ENCODE measurements around the gene ACTG1. TPM values are rescaled to one million over a fixed set of nuclear protein-coding genes. Genes with fewer than 3 reads are reported as not detected.
A peak's percentile ranks its signal among the peaks of the same experiment; 100 is the strongest.

The ACTG1 gene
- polyA plus RNA-seq, 6 donors from 2014 or later, result 664 to 1,094 (median 872) TPM

DNA sequence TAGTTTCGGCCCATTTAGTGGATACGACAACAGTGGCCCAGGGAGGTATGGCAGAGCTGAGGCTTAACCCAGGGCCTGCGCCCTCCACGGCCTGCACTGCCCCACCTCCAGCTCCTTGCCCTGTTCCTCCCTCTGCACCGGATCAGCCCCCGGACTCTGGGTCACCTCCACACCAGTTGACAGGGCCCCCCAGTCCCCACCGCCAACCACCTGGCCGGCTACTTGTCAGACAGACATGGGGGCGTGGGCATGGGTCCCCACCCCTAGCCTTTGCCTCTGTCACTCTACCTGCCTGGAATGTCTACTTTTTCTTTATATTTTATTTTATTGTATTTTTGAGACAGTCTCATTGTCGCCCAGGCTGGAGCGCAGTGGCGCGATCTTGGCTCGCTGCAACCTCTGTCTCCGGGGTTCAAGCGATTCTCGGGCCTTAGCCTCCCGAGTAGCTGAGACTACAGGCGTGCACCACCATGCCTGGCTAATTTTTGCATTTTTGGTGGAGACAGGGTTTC is 3.0 kb upstream of the ACTG1 start:
- H3K36me3 Mint-ChIP-seq, result peaks cover 13 to 14% of the 10 kb centered on the region in 2 donors

DNA sequence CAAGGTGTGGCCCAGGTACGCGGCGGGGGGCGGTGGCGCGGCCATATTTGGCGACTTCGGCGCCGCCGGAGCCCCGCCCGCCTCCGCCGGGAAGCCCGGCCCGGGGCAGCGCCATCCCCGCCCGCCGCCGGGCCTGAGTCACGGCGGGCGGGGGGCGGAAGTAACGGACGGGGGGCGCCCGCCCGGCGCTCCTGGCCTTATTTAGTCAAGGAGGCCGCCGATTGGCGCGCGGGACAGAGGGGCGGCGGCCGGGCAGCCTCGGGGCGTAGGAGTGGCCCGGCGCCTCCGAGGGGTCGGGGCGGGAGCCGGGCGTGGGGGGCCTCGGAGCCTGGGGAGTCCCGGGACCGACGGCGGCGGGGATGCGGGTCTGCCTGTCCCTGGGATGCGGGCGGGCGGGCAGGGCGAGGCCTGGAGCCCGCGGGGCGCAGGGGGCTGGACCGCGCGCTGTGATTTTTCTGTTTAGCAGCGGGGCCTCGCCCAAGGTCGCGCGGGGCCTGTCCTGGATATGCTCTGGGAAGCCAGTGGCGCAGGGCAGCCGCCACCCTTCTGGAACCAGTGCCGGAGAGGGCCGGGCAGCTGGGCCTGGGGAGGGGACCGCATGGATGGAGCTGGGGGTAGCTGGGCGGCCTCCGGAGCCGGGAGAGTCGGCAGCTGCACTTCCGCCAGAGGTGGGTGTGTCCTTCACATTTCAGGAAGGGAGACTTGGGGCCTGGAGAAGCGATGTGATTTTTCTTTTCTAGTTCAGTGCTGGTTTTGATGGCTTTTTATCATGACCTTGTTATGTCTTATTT is 2.3 kb upstream of the ACTG1 start:
- Mint-ChIP-seq H3K27me3 (no peaks in the 10 kb centered on the region), H3K9me3 (no peaks in the 10 kb centered on the region), H3K4me1 (peaks cover 31 to 51% (median 46%) of the 10 kb centered on the region in 3 donors), H3K27ac (peak overlapping the region; percentile 90 to 99 (median 94)), H3K4me3 (peak overlapping the region; percentile 93 to 97 (median 96)), H3K36me3 (peaks cover 19 to 20% of the 10 kb centered on the region in 2 donors)
- ATAC-seq (ENCODE audit: low read depth in 2 of 2), result peak; percentile 7
- peak; percentile 75 for DNase-seq

More for the DNA sequence above, 3.0 kb upstream of the ACTG1 start:
- peaks cover 28 to 51% (median 46%) of the 10 kb centered on the region in 3 donors for H3K4me1 Mint-ChIP-seq
- DNase-seq (no peak), ATAC-seq (ENCODE audit: low read depth in 2 of 2) (no peak)
- H3K4me3 Mint-ChIP-seq, result peak overlapping the region; percentile 93 to 97 (median 96)
- no peaks in the 10 kb centered on the region for H3K9me3 Mint-ChIP-seq
- H3K27me3 Mint-ChIP-seq, result no peaks in the 10 kb centered on the region
- peak overlapping the region; percentile 89 to 99 (median 94) for H3K27ac Mint-ChIP-seq

DNA sequence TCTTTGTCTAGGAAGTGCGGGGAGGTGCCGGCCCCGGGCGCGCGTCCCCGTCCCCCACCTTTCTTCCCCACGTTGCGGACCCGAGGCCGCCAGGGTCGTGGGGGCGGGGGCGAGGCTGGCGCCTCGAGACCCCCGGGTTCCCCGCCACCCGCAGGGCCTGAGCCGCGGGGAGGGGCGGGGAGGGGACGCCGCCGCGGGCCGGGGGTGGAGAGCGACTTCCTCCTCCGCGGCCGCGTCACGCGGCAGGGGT is 1.8 kb upstream of the ACTG1 start:
- no peak for DNase-seq
- no peaks in the 10 kb centered on the region for H3K27me3 Mint-ChIP-seq
- H3K27ac Mint-ChIP-seq, result peak overlapping the region in 4 of 6 donors; percentile 49 to 92 (median 74)
- H3K36me3 Mint-ChIP-seq, result peaks cover 22 to 25% of the 10 kb centered on the region in 2 donors
- H3K4me1 Mint-ChIP-seq, result peaks cover 36 to 54% (median 52%) of the 10 kb centered on the region in 3 donors
- H3K9me3 Mint-ChIP-seq, result no peaks in the 10 kb centered on the region
- ATAC-seq (ENCODE audit: low read depth in 2 of 2), result no peak
- peak overlapping the region; percentile 79 to 97 (median 93) for H3K4me3 Mint-ChIP-seq

DNA sequence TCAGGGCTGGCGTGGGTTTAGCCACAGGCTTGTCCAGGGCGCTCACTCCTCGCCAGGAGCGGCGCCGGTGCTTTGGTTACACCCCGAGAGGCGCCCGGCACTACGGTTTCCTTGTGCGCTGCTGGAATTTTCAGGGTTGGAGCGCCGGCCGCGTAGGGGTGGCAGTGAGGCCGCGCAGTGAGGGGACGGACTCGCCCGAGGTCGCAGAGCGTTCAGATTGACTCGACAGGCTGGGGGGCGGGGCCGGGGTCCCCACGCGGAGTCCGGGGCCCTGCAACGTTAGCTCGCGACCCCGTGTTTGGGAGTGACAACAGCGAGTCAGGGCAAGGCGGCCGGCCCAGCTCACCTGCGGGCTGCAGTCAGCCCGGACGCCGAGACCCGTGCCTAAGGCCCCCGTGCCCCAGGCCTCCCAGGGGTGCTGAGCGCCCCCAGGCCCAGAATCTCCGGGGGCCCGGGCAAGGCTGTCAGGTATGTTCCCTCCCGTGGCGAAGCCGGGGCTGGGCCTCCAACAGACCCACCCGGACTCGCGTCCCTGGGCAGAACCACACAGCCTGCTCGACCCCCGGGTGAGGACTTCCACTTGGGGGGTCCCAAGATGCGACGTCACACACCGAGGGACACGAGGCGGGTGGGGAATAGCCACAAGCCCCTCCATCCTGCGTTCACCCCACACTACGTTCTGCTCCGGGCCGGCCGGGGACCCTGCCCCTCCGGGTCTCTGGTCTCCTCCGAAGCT is 1.3 kb upstream of the ACTG1 start:
- no peak for DNase-seq
- Mint-ChIP-seq H3K27ac (peak overlapping the region; percentile 90 to 97 (median 94)), H3K36me3 (peaks cover 22 to 30% of the 10 kb centered on the region in 2 donors), H3K9me3 (no peaks in the 10 kb centered on the region), H3K4me3 (peak overlapping the region; percentile 89 to 97 (median 93)), H3K27me3 (no peaks in the 10 kb centered on the region), H3K4me1 (peaks cover 41 to 59% (median 57%) of the 10 kb centered on the region in 3 donors)
- no peak for ATAC-seq (ENCODE audit: low read depth in 2 of 2)

DNA sequence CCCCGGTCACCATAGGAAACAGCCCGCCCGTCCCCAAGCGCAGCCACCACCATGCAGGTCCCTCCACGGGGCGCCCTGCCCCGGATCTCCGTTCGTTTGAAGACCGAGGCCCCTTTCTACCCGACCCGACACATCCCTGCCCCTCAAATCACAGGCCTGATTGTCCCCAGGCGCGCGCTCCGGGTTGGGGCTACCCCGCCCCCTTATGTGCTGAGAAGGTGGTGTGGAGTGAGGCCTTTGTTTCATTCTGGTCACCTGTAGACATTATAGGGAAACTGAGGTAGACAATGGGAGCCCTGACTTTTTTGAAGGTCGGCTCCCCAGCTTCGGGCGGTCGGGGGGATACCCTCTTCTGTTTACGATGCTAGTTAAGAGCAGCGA is 763 bp upstream of the ACTG1 start:
- no peaks in the 10 kb centered on the region for H3K9me3 Mint-ChIP-seq
- DNase-seq (peak; percentile 72), ATAC-seq (ENCODE audit: low read depth in 2 of 2) (peak; percentile 28 to 30)
- peak overlapping the region; percentile 90 to 97 (median 94) for H3K27ac Mint-ChIP-seq
- peaks cover 22 to 32% of the 10 kb centered on the region in 2 donors for H3K36me3 Mint-ChIP-seq
- H3K27me3 Mint-ChIP-seq, result no peaks in the 10 kb centered on the region
- peak overlapping the region; percentile 89 to 97 (median 93) for H3K4me3 Mint-ChIP-seq
- H3K4me1 Mint-ChIP-seq, result peaks cover 44 to 62% (median 59%) of the 10 kb centered on the region in 3 donors

DNA sequence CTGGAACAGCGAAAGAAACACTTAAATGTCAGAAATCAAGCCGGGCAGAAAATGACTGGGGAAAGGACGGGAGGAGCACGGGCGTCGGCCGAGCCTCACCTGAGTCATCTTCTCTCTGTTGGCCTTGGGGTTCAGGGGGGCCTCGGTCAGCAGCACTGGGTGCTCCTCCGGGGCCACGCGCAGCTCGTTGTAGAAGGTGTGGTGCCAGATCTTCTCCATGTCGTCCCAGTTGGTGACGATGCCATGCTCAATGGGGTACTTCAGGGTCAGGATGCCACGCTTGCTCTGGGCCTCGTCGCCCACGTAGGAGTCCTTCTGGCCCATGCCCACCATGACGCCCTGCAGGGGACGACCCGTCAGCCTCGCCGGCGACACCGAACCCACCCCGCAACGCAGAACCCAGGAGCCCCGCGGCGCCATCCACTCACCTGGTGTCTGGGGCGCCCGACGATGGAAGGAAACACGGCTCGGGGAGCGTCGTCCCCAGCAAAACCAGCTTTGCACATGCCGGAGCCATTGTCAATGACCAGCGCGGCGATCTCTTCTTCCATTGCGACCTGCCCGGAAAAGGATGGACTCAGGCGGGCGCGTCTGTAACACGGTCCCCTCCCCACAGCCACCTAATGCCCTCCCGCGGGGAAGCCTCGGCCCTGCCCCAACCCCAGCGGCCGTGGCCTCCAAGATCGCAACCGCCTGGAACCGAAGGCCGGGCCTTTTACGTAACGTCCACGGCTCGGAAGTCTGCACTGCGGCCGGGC is 616 bp downstream of the ACTG1 start:
- no peak for ATAC-seq (ENCODE audit: low read depth in 2 of 2)
- Mint-ChIP-seq H3K9me3 (no peaks in the 10 kb centered on the region), H3K4me3 (peak overlapping the region; percentile 91 to 99 (median 96)), H3K27ac (peak overlapping the region; percentile 85 to 98 (median 96)), H3K27me3 (no peaks in the 10 kb centered on the region), H3K4me1 (peaks cover 42 to 60% (median 51%) of the 10 kb centered on the region in 3 donors), H3K36me3 (peaks cover 22 to 32% of the 10 kb centered on the region in 2 donors)
- DNase-seq, result peak; percentile 30

DNA sequence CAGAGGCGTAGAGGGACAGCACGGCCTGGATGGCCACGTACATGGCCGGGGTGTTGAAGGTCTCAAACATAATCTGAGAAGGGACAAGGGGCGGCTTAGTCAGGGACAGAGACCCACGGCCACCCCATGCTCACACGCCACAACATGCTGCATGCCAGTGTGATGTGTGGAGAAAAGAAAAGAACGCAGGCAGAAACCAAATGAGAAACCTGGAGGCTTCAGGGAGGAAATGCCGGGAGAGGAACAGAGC is 1.1 kb downstream of the ACTG1 start:
- no peaks in the 10 kb centered on the region for H3K9me3 Mint-ChIP-seq
- peaks cover 42 to 55% (median 49%) of the 10 kb centered on the region in 3 donors for H3K4me1 Mint-ChIP-seq
- peaks cover 22 to 32% of the 10 kb centered on the region in 2 donors for H3K36me3 Mint-ChIP-seq
- ATAC-seq (ENCODE audit: low read depth in 2 of 2) (no peak), DNase-seq (no peak)
- peak overlapping the region; percentile 91 to 99 (median 96) for H3K4me3 Mint-ChIP-seq
- peak overlapping the region; percentile 85 to 98 (median 96) for H3K27ac Mint-ChIP-seq
- no peaks in the 10 kb centered on the region for H3K27me3 Mint-ChIP-seq

DNA sequence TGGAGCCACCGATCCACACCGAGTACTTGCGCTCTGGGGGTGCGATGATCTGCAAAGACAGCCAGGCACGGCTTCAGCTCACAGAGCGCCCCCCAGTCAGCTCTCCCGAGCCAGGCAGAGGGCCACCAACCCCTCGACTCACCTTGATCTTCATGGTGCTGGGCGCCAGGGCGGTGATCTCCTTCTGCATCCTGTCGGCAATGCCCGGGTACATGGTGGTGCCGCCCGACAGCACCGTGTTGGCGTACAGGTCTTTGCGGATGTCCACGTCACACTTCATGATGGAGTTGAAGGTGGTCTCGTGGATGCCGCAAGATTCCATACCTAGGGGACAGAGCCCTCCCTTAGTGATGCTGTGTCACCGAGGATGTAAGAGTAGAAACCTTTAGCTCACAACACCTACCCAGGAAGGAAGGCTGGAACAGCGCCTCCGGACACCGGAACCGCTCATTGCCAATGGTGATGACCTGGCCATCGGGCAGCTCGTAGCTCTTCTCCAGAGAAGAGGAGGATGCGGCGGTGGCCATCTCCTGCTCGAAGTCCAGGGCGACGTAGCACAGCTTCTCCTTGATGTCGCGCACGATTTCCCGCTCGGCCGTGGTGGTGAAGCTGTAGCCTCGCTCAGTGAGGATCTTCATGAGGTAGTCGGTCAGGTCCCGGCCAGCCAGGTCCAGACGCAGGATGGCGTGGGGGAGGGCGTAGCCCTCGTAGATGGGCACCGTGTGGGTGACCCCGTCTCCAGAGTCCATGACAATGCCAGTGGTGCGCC is 1.6 kb downstream of the ACTG1 start:
- peak; percentile 37 for DNase-seq
- peaks cover 22 to 32% of the 10 kb centered on the region in 2 donors for H3K36me3 Mint-ChIP-seq
- H3K27ac Mint-ChIP-seq, result peak overlapping the region; percentile 85 to 98 (median 96)
- no peak for ATAC-seq (ENCODE audit: low read depth in 2 of 2)
- no peaks in the 10 kb centered on the region for H3K27me3 Mint-ChIP-seq
- peaks cover 42 to 51% (median 45%) of the 10 kb centered on the region in 3 donors for H3K4me1 Mint-ChIP-seq
- H3K4me3 Mint-ChIP-seq, result peak overlapping the region; percentile 91 to 99 (median 96)
- no peaks in the 10 kb centered on the region for H3K9me3 Mint-ChIP-seq

DNA sequence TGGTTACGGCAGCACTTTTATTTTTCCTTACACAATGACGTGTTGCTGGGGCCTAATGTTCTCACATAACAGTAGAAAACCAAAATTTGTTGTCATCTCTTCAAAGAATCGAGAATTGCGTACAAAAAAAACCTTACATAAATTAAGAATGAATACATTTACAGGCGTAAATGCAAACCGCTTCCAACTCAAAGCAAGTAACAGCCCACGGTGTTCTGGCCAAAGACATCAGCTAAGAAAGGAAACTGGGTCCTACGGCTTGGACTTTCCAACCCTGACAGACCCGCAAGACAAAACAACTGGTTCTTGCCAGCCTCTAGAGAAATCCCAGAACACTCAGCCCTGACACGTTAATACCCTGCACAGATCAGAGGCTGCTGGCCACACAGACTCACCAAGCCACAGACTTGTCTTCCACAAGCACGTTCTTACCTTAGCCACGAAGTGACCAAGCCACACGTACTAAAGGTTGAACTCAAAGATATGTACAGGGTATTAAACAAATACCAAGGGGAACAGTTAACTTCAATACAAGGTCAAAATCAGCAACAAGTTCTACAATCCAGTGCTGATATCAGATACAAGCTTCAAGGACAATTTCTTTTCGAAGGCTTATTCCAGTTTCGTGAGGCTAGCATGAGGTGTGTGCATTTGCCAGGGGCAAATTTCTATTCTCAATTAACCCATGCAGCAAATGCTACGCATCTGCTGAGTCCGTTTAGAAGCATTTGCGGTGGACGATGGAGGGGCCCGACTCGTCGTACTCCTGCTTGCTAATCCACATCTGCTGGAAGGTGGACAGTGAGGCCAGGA is 2.4 kb downstream of the ACTG1 start:
- DNase-seq (no peak), ATAC-seq (ENCODE audit: low read depth in 2 of 2) (no peak)
- Mint-ChIP-seq H3K27me3 (no peaks in the 10 kb centered on the region), H3K9me3 (no peaks in the 10 kb centered on the region), H3K36me3 (peaks cover 22 to 32% of the 10 kb centered on the region in 2 donors), H3K4me1 (peaks cover 38 to 51% (median 42%) of the 10 kb centered on the region in 3 donors), H3K4me3 (peak overlapping the region; percentile 91 to 99 (median 96)), H3K27ac (peak overlapping the region; percentile 75 to 98 (median 96))

DNA sequence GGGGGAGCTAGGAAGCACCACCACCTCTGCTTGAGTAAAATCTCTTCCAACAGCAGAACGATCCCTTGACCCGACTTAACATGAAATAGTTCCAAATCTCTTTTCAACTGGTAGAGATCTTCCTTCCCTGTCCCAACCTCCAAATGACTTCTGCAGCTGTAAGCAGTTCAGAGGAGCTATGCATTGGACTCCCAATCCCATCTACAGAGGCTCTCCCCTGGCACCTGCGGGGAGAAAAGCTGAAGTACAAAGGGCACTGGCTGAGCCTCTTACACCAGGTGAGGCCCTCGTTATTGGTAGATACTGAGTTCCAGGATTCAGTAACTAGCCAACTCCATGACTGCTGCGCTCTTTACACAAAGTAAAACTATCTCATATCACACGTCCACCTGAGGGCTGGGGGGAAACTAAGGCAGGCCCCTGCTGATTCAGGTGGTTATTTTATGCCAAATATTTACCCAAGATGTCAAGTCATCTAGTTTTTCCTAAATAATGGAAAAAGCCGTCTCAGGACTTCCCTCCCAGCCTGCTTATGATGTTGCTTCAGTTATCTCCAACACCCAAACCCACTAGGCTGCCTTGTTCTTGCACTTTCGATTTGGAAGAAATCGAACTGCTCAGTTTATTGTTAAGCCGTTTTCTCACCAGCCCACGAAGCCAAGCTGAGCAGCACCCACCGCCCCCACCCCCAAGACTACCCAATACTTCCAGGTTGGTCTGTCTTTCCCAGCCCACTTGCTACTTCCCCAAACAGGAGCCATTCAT is 3.2 kb downstream of the ACTG1 start:
- Mint-ChIP-seq H3K4me1 (peaks cover 38 to 51% (median 42%) of the 10 kb centered on the region in 3 donors), H3K36me3 (peaks cover 22 to 32% of the 10 kb centered on the region in 2 donors), H3K27me3 (no peaks in the 10 kb centered on the region), H3K9me3 (no peaks in the 10 kb centered on the region), H3K27ac (peak overlapping the region; percentile 27 to 98 (median 91)), H3K4me3 (peak overlapping the region; percentile 91 to 99 (median 96))
- ATAC-seq (ENCODE audit: low read depth in 2 of 2) (no peak), DNase-seq (peak; percentile 29)

DNA sequence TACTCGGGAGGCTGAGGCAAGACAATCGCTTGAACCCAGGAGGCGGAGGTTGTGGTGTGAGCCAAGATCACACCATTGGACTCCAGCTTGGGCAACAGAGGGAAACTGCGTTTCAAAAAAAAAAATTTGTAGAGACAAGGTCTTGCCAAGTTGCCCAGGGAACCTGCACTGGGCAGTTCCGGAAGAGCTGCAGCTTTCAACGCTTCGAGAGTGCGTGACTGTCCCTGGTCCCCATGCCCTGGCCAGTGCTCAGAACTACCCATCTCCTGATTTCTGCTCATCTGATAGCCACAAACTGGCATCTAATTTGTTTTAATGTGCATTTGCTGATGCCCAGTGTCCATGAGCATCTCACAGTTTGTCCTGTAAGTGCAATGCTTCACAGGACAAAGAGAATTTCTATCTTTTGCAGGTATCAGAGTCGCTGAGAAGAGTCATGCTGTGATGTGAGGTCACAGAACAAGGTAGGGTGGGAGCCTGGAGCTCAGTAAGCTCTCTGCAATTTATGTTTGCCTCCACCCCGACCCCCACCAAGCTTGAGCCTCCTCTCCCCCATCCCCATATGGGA is 3.9 kb downstream of the ACTG1 start:
- H3K4me1 Mint-ChIP-seq, result peaks cover 38 to 50% (median 42%) of the 10 kb centered on the region in 3 donors
- H3K4me3 Mint-ChIP-seq, result peak overlapping the region; percentile 69 to 99 (median 96)
- no peak for ATAC-seq (ENCODE audit: low read depth in 2 of 2)
- no peaks in the 10 kb centered on the region for H3K9me3 Mint-ChIP-seq
- H3K27ac Mint-ChIP-seq, result peak overlapping the region in 5 of 6 donors; percentile 4 to 98 (median 88)
- H3K27me3 Mint-ChIP-seq, result no peaks in the 10 kb centered on the region
- H3K36me3 Mint-ChIP-seq, result peaks cover 22 to 32% of the 10 kb centered on the region in 2 donors
- no peak for DNase-seq
